Right renal cortex interstitium (tissue), 3 donors: ENCODE measurements around the gene KLK15. TPM values are rescaled to one million over a fixed set of nuclear protein-coding genes. Genes with fewer than 3 reads are reported as not detected.

ENCODE experiments used
- DNase-seq, 3 donors: peaks; one replicate each; pipeline ENCODE4 v3.0.0-alpha.2; 2013; ENCODE audit warnings: low read depth in 3 of 3, low spot score in 2 of 3
- polyA plus RNA-seq, 3 donors: library from polyadenylated mRNA; unstranded; fragments of 120-200 nt; gene quantifications; one replicate each; pipeline ENCODE4 v1.2.1, GENCODE V29; 2013; ENCODE audit not compliant: insufficient read length in 3 of 3

KLK15 gene
- polyA plus RNA-seq, 3 donors: not detected

GRCh38 chr19:50779504-50780457 lies 53.6 kb downstream of the KLK15 start:
- DNase-seq: no peak

DNA sequence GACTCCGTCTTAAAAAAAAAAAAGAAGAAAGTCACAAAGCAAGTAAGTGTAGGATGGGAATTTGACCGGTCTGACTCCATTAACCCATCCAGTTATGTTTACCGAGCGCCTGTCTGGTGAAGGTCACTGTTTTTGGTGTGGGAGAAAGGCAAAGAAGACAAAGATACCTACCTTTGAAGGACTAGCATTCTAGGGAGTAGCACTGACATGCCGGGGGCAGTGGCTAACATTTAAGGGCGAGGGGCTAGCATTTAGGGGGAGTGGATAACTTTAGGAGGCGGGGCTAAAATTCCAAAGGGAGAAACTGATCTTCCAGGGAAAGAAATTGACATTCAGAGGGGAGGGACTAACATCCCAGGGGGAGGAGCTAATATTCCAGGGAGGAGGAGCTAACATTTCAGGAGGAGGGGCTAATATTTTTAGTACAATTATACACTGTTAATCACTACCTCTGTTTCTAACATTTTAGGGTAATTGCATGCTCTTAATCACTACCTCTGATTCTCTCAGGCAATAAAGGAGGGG lies 54.4 kb downstream of the KLK15 start:
- no peak for DNase-seq

- DNase-seq: no peak
These were observed 55.5 kb downstream of the KLK15 start for GRCh38 chr19:50777830-50778303.

GRCh38 chr19:50777261-50777660 lies 56.1 kb downstream of the KLK15 start:
- DNase-seq: no peak

- no peak for DNase-seq
These were observed 57.2 kb downstream of the KLK15 start for GRCh38 chr19:50776131-50776530.

Other genes starting within 250 kb of the KLK15 start
- 1 to 10 TPM in 1 of 3 donors, under 1 TPM in 2; 0.47 to 1.0 (median 0.65) TPM for gene SYT3, start 193.7 kb downstream of the KLK15 start, polyA plus RNA-seq
- 1 to 10 TPM; 1.7 to 3.8 (median 2.5) TPM for gene C19orf81, start 184.1 kb downstream of the KLK15 start, polyA plus RNA-seq
- 1 to 10 TPM; 3.5 to 5.0 (median 4.9) TPM for gene SHANK1, start 113.8 kb downstream of the KLK15 start, polyA plus RNA-seq
- gene CLEC11A, start 110.2 kb downstream of the KLK15 start, polyA plus RNA-seq: 10 to 100 TPM; 25.3 to 29.9 (median 27.2) TPM
- gene GPR32, start 63.1 kb downstream of the KLK15 start, polyA plus RNA-seq: not detected
- under 1 TPM in 2 of 3 donors, not detected in 1; 0.13 to 0.15 TPM for gene ACP4, start 43.2 kb downstream of the KLK15 start, polyA plus RNA-seq
- 1 to 10 TPM; 1.7 to 1.8 (median 1.8) TPM for gene KLK1, start 9.8 kb downstream of the KLK15 start, polyA plus RNA-seq
- gene KLK3, start 21.3 kb upstream of the KLK15 start, polyA plus RNA-seq: under 1 TPM; 0.24 to 0.53 (median 0.42) TPM
- gene KLK2, start 39.9 kb upstream of the KLK15 start, polyA plus RNA-seq: under 1 TPM; 0.18 to 0.22 (median 0.21) TPM
- not detected for gene KLK4, start 77.8 kb upstream of the KLK15 start, polyA plus RNA-seq
- 1 to 10 TPM; 1.6 to 2.7 (median 2.0) TPM for gene KLK5, start 119.5 kb upstream of the KLK15 start, polyA plus RNA-seq
- gene KLK6, start 136.0 kb upstream of the KLK15 start, polyA plus RNA-seq: 10 to 100 TPM; 34.4 to 49.0 (median 41.2) TPM
- gene KLK7, start 150.3 kb upstream of the KLK15 start, polyA plus RNA-seq: 1 to 10 TPM; 4.0 to 9.4 (median 5.5) TPM
- 1 to 10 TPM; 1.2 to 1.9 (median 1.4) TPM for gene KLK8, start 168.0 kb upstream of the KLK15 start, polyA plus RNA-seq
- under 1 TPM; 0.15 to 0.19 (median 0.18) TPM for gene KLK10, start 186.1 kb upstream of the KLK15 start, polyA plus RNA-seq
- gene KLK11, start 193.0 kb upstream of the KLK15 start, polyA plus RNA-seq: under 1 TPM; 0.16 to 0.24 (median 0.22) TPM
- not detected for gene KLK12, start 201.4 kb upstream of the KLK15 start, polyA plus RNA-seq
- gene KLK13, start 231.5 kb upstream of the KLK15 start, polyA plus RNA-seq: under 1 TPM; 0.33 to 0.72 (median 0.62) TPM
- under 1 TPM; 0.14 to 0.17 (median 0.15) TPM for gene KLK14, start 249.3 kb upstream of the KLK15 start, polyA plus RNA-seq